Astrocyte (in vitro differentiated cells and primary cell): ENCODE data around the gene PNPLA3. TPM values are rescaled to one million over a fixed set of nuclear protein-coding genes. Genes with fewer than 3 reads are reported as not detected.

Experiments
- DNase-seq: peaks from one replicate; pipeline ENCODE4 v3.0.0-alpha.2; 2010; ENCODE audit warnings: low read depth
- FAIRE-seq: peaks from 2 replicates; lab custom pipeline; 2011; peaks lifted over from hg19 to GRCh38; lab: Jason Lieb, UNC
- H2AFZ ChIP-seq: 2 replicates; pipeline ENCODE4 v1.6.0; 2012; ENCODE audit warnings: low read depth, low read length, inconsistent platforms
- H3K27ac ChIP-seq: 2 replicates; pipeline ENCODE4 v1.5.1; 2011; ENCODE audit warnings: low read depth, low read length, inconsistent platforms
- H3K27me3 ChIP-seq: 2 replicates; pipeline ENCODE4 v1.6.0; 2011; ENCODE audit warnings: low read length, inconsistent platforms; ENCODE audit not compliant: insufficient read depth
- H3K36me3 ChIP-seq: 2 replicates; pipeline ENCODE4 v1.5.1; 2011; ENCODE audit warnings: low read length, inconsistent platforms; ENCODE audit not compliant: insufficient read depth
- H3K4me1 ChIP-seq: 2 replicates; pipeline ENCODE4 v1.5.1; 2011; ENCODE audit warnings: low read length, inconsistent platforms; ENCODE audit not compliant: insufficient read depth
- H3K4me2 ChIP-seq: 2 replicates; pipeline ENCODE4 v1.6.0; 2012; ENCODE audit warnings: low read length, inconsistent platforms
- H3K4me3 ChIP-seq: 2 replicates; pipeline ENCODE4 v1.5.1; 2011; ENCODE audit warnings: low read depth, mild to moderate bottlenecking, low read length, inconsistent platforms; ENCODE audit not compliant: insufficient read depth
- H3K79me2 ChIP-seq: 2 replicates; pipeline ENCODE4 v1.6.0; 2012; ENCODE audit warnings: mild to moderate bottlenecking, low read length, inconsistent platforms; ENCODE audit not compliant: insufficient read depth
- H3K9ac ChIP-seq: 2 replicates; pipeline ENCODE4 v1.6.0; 2012; ENCODE audit warnings: mild to moderate bottlenecking, low read length, inconsistent platforms
- H3K9me3 ChIP-seq: 2 replicates; pipeline ENCODE4 v1.5.1; 2012; ENCODE audit warnings: low read depth, mild to moderate bottlenecking, low read length, inconsistent platforms; ENCODE audit not compliant: insufficient read depth
- H4K20me1 ChIP-seq: 2 replicates; pipeline ENCODE4 v1.6.0; 2012; ENCODE audit warnings: low read length, inconsistent platforms; ENCODE audit not compliant: insufficient read depth
- H3K27ac Mint-ChIP-seq: one replicate; pipeline ENCODE4 v1.8.0; 2021; ENCODE audit warnings: mild to moderate bottlenecking, mixed read lengths; ENCODE audit not compliant: unreplicated experiment
- H3K27me3 Mint-ChIP-seq: one replicate; pipeline ENCODE4 v1.8.0; 2021; ENCODE audit warnings: low read depth, mixed read lengths; ENCODE audit not compliant: unreplicated experiment
- H3K36me3 Mint-ChIP-seq: one replicate; pipeline ENCODE4 v1.8.0; 2021; ENCODE audit warnings: low read depth, mixed read lengths; ENCODE audit not compliant: unreplicated experiment
- H3K4me1 Mint-ChIP-seq: one replicate; pipeline ENCODE4 v1.8.0; 2021; ENCODE audit warnings: low read depth, mixed read lengths; ENCODE audit not compliant: unreplicated experiment
- H3K4me3 Mint-ChIP-seq: one replicate; pipeline ENCODE4 v1.8.0; 2021; ENCODE audit warnings: mild to moderate bottlenecking, moderate library complexity, mixed read lengths; ENCODE audit not compliant: unreplicated experiment
- H3K9me3 Mint-ChIP-seq: one replicate; pipeline ENCODE4 v1.8.0; 2021; ENCODE audit warnings: mild to moderate bottlenecking, mixed read lengths; ENCODE audit not compliant: unreplicated experiment
- EZH2 ChIP-seq: IDR thresholded peaks from 2 replicates; pipeline ENCODE4 v1.6.1; 2012; ENCODE audit warnings: mild to moderate bottlenecking, low read length, inconsistent platforms; ENCODE audit not compliant: insufficient read depth
- total RNA-seq: library from RNA; stranded (reverse); gene quantifications from 2 replicates; pipeline ENCODE4 v1.2.1, GENCODE V29; 2021
- TF ChIP-seq, protein P1 (sequence below): IDR thresholded peaks from 2 replicates; pipeline ENCODE4 v1.5.1; 2011; ENCODE audit warnings: low read depth, mild to moderate bottlenecking, inconsistent platforms, low read length, moderate library complexity; ENCODE audit not compliant: insufficient read depth

PNPLA3 gene
- total RNA-seq, 1 donor from 2014 or later, result 10.8 TPM

DNA sequence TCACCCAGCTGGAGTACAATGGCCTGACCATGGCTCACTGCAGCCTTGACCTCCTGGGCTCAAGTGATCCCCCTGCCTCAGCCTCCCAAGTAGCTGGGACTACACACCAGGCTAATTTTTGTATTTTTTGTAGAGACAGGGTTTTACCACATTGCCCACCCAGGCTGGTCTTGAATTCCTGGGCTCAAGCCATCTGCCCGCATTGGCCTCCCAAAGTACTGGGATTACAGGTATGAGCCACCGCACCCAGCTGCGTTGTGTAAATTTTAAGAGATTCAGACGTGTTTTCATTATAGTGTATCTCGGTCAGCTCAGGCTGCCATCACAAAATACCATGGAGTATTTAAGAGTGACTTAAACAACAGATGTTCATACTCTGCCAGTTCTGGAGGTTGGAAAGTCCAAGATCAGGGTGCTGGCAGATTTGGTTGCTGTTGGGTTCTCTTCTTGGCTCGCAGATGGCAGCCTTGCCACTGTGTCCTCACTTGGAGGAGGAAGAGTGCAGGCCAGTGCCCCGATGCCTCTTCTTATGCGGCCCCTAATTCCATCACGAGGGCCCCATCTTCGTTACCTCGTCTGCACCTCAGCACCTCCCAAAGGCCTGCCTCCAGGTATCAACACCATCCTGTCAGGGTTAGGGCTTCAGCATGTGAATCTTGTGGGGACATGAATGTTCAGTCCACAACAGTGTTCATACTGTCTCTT lies 67.9 kb downstream of the PNPLA3 start:
- Histone ChIP-seq H2AFZ (no peak overlapping the region), H3K27ac (no peak overlapping the region), H3K9ac (no peak overlapping the region), H4K20me1 (peaks cover 43% of the 10 kb centered on the region), H3K9me3 (no peaks in the 10 kb centered on the region), H3K4me1 (peaks cover 9% of the 10 kb centered on the region), H3K4me2 (no peak overlapping the region), H3K79me2 (peaks cover 5% of the 10 kb centered on the region), H3K36me3 (peaks cover 21% of the 10 kb centered on the region), H3K4me3 (no peak overlapping the region), H3K27me3 (no peaks in the 10 kb centered on the region)
- H3K4me1 Mint-ChIP-seq, result no peaks in the 10 kb centered on the region
- no peak for FAIRE-seq
- no peak overlapping the region for H3K4me3 Mint-ChIP-seq
- no peak overlapping the region for H3K27ac Mint-ChIP-seq
- no peak for TF ChIP-seq EZH2
- TF ChIP-seq, protein P1, sequence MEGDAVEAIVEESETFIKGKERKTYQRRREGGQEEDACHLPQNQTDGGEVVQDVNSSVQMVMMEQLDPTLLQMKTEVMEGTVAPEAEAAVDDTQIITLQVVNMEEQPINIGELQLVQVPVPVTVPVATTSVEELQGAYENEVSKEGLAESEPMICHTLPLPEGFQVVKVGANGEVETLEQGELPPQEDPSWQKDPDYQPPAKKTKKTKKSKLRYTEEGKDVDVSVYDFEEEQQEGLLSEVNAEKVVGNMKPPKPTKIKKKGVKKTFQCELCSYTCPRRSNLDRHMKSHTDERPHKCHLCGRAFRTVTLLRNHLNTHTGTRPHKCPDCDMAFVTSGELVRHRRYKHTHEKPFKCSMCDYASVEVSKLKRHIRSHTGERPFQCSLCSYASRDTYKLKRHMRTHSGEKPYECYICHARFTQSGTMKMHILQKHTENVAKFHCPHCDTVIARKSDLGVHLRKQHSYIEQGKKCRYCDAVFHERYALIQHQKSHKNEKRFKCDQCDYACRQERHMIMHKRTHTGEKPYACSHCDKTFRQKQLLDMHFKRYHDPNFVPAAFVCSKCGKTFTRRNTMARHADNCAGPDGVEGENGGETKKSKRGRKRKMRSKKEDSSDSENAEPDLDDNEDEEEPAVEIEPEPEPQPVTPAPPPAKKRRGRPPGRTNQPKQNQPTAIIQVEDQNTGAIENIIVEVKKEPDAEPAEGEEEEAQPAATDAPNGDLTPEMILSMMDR, result no peak
- H3K9me3 Mint-ChIP-seq, result no peaks in the 10 kb centered on the region
- H3K36me3 Mint-ChIP-seq, result peaks cover 16% of the 10 kb centered on the region
- no peak for DNase-seq
- no peaks in the 10 kb centered on the region for H3K27me3 Mint-ChIP-seq

DNA sequence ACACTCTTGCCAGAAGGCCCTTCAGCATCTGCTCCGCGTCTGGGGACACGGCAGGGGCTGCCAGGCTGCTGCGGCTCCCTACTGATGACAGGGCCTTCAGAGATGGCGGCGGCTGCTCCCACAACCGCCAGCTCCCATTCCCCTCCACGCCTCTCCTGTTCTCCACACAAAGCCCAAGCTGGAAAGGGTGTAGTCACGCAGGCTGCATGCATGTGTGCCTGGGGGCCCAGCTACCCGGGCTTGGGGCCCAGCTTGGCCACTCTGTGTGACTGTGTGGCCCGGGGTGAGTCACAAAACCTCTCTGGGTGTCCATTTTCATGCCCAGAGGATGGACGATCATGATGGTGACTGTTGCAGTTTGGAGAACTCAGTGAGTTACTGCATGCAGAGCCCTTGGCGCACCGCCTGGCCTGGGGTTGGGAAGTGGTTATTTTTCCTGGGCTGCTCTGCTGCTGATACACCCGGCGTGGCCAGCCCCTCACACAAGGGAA lies 68.8 kb downstream of the PNPLA3 start:
- Histone ChIP-seq H3K27ac (no peak overlapping the region), H3K36me3 (peaks cover 24% of the 10 kb centered on the region), H3K9me3 (no peaks in the 10 kb centered on the region), H3K4me2 (no peak overlapping the region), H3K79me2 (peaks cover 5% of the 10 kb centered on the region), H2AFZ (no peak overlapping the region), H3K27me3 (no peaks in the 10 kb centered on the region), H4K20me1 (peaks cover 45% of the 10 kb centered on the region), H3K4me3 (no peak overlapping the region), H3K4me1 (peaks cover 9% of the 10 kb centered on the region), H3K9ac (no peak overlapping the region)
- Mint-ChIP-seq H3K4me3 (no peak overlapping the region), H3K9me3 (no peaks in the 10 kb centered on the region), H3K36me3 (peaks cover 15% of the 10 kb centered on the region), H3K27ac (no peak overlapping the region), H3K4me1 (no peaks in the 10 kb centered on the region), H3K27me3 (no peaks in the 10 kb centered on the region)
- TF ChIP-seq EZH2, result no peak
- TF ChIP-seq, protein P1, result no peak
- FAIRE-seq (no peak), DNase-seq (peak; percentile 59)
